RWPE1 (cell line): ENCODE results near the gene STEAP3.

Experiments
- CTCF ChIA-PET: fragments of 350-600 bp; sonication (Branson Sonifier 250); formaldehyde crosslinking; extraction: SDS; loops from one replicate; lab custom pipeline; 2021; lab: Yijun Ruan, JAX
- POLR2A ChIA-PET: fragments of 400-600 bp; formaldehyde crosslinking; extraction: SDS; loops from one replicate; lab custom pipeline; 2020; ENCODE audit warnings: antibody characterized with exemption; ENCODE audit not compliant: low non-redundant PET; lab: Yijun Ruan, JAX
- DNase-seq: peaks from one replicate; pipeline ENCODE4 v3.0.0; 2012; ENCODE audit warnings: low spot score
- H3K27ac ChIP-seq: fragments of 450-650 bp; 2 replicates; pipeline ENCODE4 v1.5.1; 2017
- CTCF ChIP-seq: fragments of 450-650 bp; conservative IDR thresholded peaks from 2 replicates; pipeline ENCODE4 v1.5.1; 2017; ENCODE audit warnings: low read depth, mild to moderate bottlenecking

STEAP3 gene

GRCh38 chr2:119251652-119252051, 28.0 kb downstream of the STEAP3 start:
- no peak for TF ChIP-seq CTCF
- H3K27ac ChIP-seq = no peak overlapping the region; the same call in 1 of the 2 replicates
- ChIA-PET CTCF (interaction anchor here (0.6 kb wide), 1 partner anchor 370 kb away, joined by 5 read pairs; no protein-coding TSS in a partner anchor), POLR2A (no interaction called here)
- no peak for DNase-seq

- ChIA-PET CTCF (interaction anchor here (0.6 to 0.7 kb wide), 2 partner anchors 66 to 370 kb away, joined by 3 to 7 read pairs; no protein-coding TSS in a partner anchor), POLR2A (interaction anchor here (0.5 kb wide), 1 partner anchor 48 kb away, joined by 4 read pairs; no protein-coding TSS in a partner anchor)
- peak; percentile 82 for DNase-seq
- TF ChIP-seq CTCF = no peak
- peak overlapping the region; percentile 84 for H3K27ac ChIP-seq
These were observed 28.8 kb downstream of the STEAP3 start for GRCh38 chr2:119252186-119253113.

- peak overlapping the region; percentile 84 for H3K27ac ChIP-seq
- no peak for TF ChIP-seq CTCF
- DNase-seq = peak; percentile 26
- ChIA-PET POLR2A (interaction anchor here (0.5 kb wide), 1 partner anchor 49 kb away, joined by 4 read pairs; no protein-coding TSS in a partner anchor), CTCF (interaction anchor here (0.7 kb wide), 1 partner anchor 371 kb away, joined by 3 read pairs; no protein-coding TSS in a partner anchor)
These were observed 29.6 kb downstream of the STEAP3 start for GRCh38 chr2:119253114-119253702.

GRCh38 chr2:119253760-119254600, 30.3 kb downstream of the STEAP3 start:
- POLR2A ChIA-PET = no interaction called here
- H3K27ac ChIP-seq = peak overlapping the region; percentile 84
- no peak for DNase-seq
- CTCF ChIA-PET = interaction anchor here (0.6 kb wide), 1 partner anchor 50 kb away, joined by 4 read pairs; no protein-coding TSS in a partner anchor
- TF ChIP-seq CTCF = no peak

GRCh38 chr2:119254601-119255080, 31.0 kb downstream of the STEAP3 start:
- DNase-seq = no peak
- H3K27ac ChIP-seq = peak overlapping the region; percentile 84
- ChIA-PET CTCF (interaction anchor here (0.9 kb wide), 1 partner anchor 373 kb away, joined by 6 read pairs; no protein-coding TSS in a partner anchor), POLR2A (interaction anchor here (0.6 kb wide), 1 partner anchor 1574 kb away, joined by 8 read pairs; no protein-coding TSS in a partner anchor)
- no peak for TF ChIP-seq CTCF
